Measurements from ENCODE around the gene PTPRE.

DNA sequence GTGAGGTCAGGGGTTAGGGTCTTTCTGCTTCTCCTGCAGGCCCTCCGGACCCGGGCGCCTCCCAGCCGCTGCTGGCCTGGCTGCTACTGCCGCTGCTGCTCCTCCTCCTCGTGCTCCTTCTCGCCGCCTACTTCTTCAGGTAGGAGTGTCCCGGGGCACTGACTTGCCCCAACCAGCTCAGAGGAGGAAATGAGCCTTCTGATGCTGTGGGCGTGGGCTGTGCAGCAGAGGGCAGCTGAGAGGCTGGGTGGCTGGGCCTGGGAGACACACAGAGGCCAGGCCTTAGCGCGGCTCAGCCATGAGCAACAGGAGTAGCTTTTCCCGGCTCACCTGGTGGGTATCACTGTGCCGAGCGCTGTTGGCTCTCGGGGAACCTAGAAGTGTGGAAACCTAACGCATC lies 140.4 kb downstream of the PTPRE start:
- TF ChIP-seq, protein P1, sequence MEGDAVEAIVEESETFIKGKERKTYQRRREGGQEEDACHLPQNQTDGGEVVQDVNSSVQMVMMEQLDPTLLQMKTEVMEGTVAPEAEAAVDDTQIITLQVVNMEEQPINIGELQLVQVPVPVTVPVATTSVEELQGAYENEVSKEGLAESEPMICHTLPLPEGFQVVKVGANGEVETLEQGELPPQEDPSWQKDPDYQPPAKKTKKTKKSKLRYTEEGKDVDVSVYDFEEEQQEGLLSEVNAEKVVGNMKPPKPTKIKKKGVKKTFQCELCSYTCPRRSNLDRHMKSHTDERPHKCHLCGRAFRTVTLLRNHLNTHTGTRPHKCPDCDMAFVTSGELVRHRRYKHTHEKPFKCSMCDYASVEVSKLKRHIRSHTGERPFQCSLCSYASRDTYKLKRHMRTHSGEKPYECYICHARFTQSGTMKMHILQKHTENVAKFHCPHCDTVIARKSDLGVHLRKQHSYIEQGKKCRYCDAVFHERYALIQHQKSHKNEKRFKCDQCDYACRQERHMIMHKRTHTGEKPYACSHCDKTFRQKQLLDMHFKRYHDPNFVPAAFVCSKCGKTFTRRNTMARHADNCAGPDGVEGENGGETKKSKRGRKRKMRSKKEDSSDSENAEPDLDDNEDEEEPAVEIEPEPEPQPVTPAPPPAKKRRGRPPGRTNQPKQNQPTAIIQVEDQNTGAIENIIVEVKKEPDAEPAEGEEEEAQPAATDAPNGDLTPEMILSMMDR (conservative IDR thresholded peaks at IDR 0.05; ENCODE audit: low read depth, low read length), result no peak
- TF ChIP-seq EZH2 (IDR thresholded peaks at IDR 0.05; ENCODE audit: borderline replicate concordance, low read depth, low read length, poor library complexity, severe bottlenecking), result no peak

All from A673 (cell line).